ENCODE measurements around the gene BNC2. TPM values are rescaled to one million over a fixed set of nuclear protein-coding genes. Genes with fewer than 3 reads are reported as not detected.

Gene BNC2
- total and polyA plus RNA-seq, 2 of the 4 experiments (the other 2 are of a cell fraction) = 15.5 to 45.2 TPM

DNA sequence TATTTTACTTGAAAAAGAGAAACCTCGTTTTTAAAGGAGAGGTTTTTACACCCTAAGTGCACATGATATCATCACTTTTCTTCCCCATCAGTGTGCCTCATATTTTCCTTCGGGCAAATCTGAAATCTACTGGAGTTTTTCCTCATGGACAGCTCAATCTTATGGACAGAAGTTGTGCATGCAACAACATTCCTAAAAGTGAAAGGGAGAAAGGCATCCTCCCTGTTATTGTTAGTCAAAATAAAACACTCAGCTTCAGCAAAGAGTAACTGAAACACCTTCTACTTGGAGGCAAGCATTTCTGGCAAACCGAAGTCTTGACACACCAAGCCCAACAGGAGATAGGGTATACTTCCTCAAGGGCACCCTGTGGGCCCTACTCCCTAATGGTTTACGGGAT is 217.9 kb downstream of the BNC2 start:
- CTCF ChIA-PET = no interaction called here
- DNase-seq (peak; percentile 55), ATAC-seq (ENCODE audit: low read depth) (peak; percentile 26)
- WGBS, 2 experiments (ENCODE audit: extremely low coverage in 2 of 2, insufficient read length in 1 of 2) = 0% methylated on average over 1 of the region's 4 CpGs; no CpG with 5 or more reads in 1 of the 2 experiments
- Histone ChIP-seq H2BK20ac (ENCODE audit: low read depth, low read length) (peak overlapping the region; percentile 31; the same call in 1 of the 2 replicates), H3K9me1 (ENCODE audit: insufficient read depth, low read length) (peaks cover 8% of the 10 kb centered on the region), H3K4me1 (ENCODE audit: control insufficient read depth, insufficient read depth, low read length) (peaks cover 16% of the 10 kb centered on the region; the same call in 1 of the 2 replicates), H2AK5ac (ENCODE audit: low read depth, low read length) (no peak overlapping the region), H2BK15ac (ENCODE audit: low read depth, low read length) (0 out of 3 replicates have a peak overlapping the region, but pooled peaks have one; percentile 0), H4K91ac (ENCODE audit: insufficient read depth, low read depth, low read length) (peak overlapping the region; percentile 1), H3K23ac (ENCODE audit: low read depth, low read length) (peak overlapping the region; percentile 50), H3K9ac (ENCODE audit: low read depth, low read length) (no peak overlapping the region), H4K20me1 (ENCODE audit: insufficient read depth, low read length) (peaks cover 3% of the 10 kb centered on the region; the same call in 1 of the 2 replicates), H3K4ac (ENCODE audit: low read depth, low read length) (peak overlapping the region; percentile 32; the same call in 1 of the 2 replicates), H2AFZ (replicated peaks; ENCODE audit: low read length, poor library complexity) (no peak overlapping the region), H2BK5ac (ENCODE audit: low read depth, low read length, poor library complexity, severe bottlenecking) (peak overlapping the region; percentile 31), H2AK9ac (replicated peaks; ENCODE audit: low read depth, low read length, poor library complexity) (no peak overlapping the region), H3K4me3 (ENCODE audit: insufficient read depth, low read depth, low read length) (no peak overlapping the region), H3K9me3 (ENCODE audit: control insufficient read depth, insufficient read depth, low read length) (no peaks in the 10 kb centered on the region), H3K4me2 (ENCODE audit: low read depth, low read length) (peak overlapping the region; percentile 90), H3K27me3 (ENCODE audit: control insufficient read depth, insufficient read depth, low read length) (no peaks in the 10 kb centered on the region), H3K79me1 (ENCODE audit: low read depth in 1 of 2, low read length in 2 of 2) (peaks cover 24 to 53% of the 10 kb centered on the region in 2 experiments), H3K27ac (ENCODE audit: insufficient read depth, low read length) (peak overlapping the region; percentile 46; the same call in 1 of the 2 replicates), H2BK120ac (ENCODE audit: low read depth, low read length) (peak overlapping the region; percentile 33; the same call in 1 of the 2 replicates), H4K5ac (ENCODE audit: low read depth, low read length) (peak overlapping the region; percentile 22; the same call in 1 of the 2 replicates), H4K8ac (ENCODE audit: low read depth in 2 of 2, low read length in 2 of 2) (peak overlapping the region in 1 of 2 experiments; percentile 64; a peak in 2 of 4 replicates), H3K18ac (ENCODE audit: low read depth, low read length) (peak overlapping the region; percentile 78), H3K36me3 (ENCODE audit: control insufficient read depth, insufficient read depth, low read length) (no peaks in the 10 kb centered on the region), H3K56ac (ENCODE audit: extremely low read depth, insufficient read depth, low read length) (no peak overlapping the region), H3K14ac (replicated peaks; ENCODE audit: low read depth, low read length) (peak overlapping the region; percentile 53)
- TF ChIP-seq, protein P1, sequence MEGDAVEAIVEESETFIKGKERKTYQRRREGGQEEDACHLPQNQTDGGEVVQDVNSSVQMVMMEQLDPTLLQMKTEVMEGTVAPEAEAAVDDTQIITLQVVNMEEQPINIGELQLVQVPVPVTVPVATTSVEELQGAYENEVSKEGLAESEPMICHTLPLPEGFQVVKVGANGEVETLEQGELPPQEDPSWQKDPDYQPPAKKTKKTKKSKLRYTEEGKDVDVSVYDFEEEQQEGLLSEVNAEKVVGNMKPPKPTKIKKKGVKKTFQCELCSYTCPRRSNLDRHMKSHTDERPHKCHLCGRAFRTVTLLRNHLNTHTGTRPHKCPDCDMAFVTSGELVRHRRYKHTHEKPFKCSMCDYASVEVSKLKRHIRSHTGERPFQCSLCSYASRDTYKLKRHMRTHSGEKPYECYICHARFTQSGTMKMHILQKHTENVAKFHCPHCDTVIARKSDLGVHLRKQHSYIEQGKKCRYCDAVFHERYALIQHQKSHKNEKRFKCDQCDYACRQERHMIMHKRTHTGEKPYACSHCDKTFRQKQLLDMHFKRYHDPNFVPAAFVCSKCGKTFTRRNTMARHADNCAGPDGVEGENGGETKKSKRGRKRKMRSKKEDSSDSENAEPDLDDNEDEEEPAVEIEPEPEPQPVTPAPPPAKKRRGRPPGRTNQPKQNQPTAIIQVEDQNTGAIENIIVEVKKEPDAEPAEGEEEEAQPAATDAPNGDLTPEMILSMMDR (conservative IDR thresholded peaks at IDR 0.05; ENCODE audit: low read depth, low read length) = no peak
- TF ChIP-seq RCOR1 (IDR thresholded peaks at IDR 0.05; ENCODE audit: insufficient replicate concordance, low read length) (no peak), MAFK (IDR thresholded peaks at IDR 0.05; ENCODE audit: low read depth, low read length) (no peak), RFX5 (IDR thresholded peaks at IDR 0.05; ENCODE audit: low read depth, low read length) (no peak), MXI1 (IDR thresholded peaks at IDR 0.05; ENCODE audit: borderline replicate concordance, low read depth, low read length) (no peak), MAZ (IDR thresholded peaks at IDR 0.05; ENCODE audit: borderline replicate concordance, low read depth, low read length) (no peak), NFE2L2 (IDR thresholded peaks at IDR 0.05; ENCODE audit: low read depth, low read length) (no peak), FOS (IDR thresholded peaks at IDR 0.05; ENCODE audit: low read depth, low read length) (no peak), CEBPB (IDR thresholded peaks at IDR 0.05; ENCODE audit: low read depth, low read length) (no peak)
- TF ChIP-seq, protein P2, sequence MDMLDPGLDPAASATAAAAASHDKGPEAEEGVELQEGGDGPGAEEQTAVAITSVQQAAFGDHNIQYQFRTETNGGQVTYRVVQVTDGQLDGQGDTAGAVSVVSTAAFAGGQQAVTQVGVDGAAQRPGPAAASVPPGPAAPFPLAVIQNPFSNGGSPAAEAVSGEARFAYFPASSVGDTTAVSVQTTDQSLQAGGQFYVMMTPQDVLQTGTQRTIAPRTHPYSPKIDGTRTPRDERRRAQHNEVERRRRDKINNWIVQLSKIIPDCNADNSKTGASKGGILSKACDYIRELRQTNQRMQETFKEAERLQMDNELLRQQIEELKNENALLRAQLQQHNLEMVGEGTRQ (IDR thresholded peaks at IDR 0.05; ENCODE audit: low read depth, low read length) = no peak
- TF ChIP-seq, protein P3, sequence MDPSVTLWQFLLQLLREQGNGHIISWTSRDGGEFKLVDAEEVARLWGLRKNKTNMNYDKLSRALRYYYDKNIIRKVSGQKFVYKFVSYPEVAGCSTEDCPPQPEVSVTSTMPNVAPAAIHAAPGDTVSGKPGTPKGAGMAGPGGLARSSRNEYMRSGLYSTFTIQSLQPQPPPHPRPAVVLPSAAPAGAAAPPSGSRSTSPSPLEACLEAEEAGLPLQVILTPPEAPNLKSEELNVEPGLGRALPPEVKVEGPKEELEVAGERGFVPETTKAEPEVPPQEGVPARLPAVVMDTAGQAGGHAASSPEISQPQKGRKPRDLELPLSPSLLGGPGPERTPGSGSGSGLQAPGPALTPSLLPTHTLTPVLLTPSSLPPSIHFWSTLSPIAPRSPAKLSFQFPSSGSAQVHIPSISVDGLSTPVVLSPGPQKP (IDR thresholded peaks at IDR 0.05; ENCODE audit: borderline replicate concordance, low read depth, low read length) = no peak
- in situ Hi-C loops (cut with MboI; ENCODE audit: low sequenced_read_pairs) = no loop called here
- intact Hi-C loops (cut with micrococcal nuclease) = loop anchor here (2.0 to 5.0 kb wide), 2 partner anchors 52 to 215 kb away; no protein-coding TSS in a partner anchor
- POLR2A ChIA-PET (ENCODE audit: unreplicated experiment) = no interaction called here
- dilution Hi-C loops (cut with HindIII; ENCODE audit: low sequenced_read_pairs, unreplicated experiment) = no loop called here
- no TSS peak for BruUV-seq (replicated peaks)
